ENCODE results near the gene FHL2.
A peak's percentile ranks its signal among the peaks of the same experiment; 100 is the strongest.

Gene FHL2

DNA sequence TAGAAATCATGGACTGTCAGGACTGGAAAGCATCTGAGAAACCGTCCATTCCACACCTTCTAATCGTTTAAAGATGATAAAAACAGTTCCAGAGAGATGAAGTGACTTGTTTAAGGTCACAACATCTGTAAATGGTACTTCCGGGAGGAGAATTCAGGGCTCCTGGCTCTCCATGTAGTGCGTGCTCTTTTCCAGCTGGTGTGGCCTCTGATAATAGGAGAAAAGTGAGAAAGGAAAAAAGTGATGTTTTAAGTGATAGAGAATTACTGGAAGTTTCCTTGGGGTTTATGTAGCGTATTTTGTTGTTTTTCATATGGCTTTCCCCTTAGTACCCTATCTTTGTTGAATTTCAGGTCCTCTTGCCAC, 60.8 kb downstream of the FHL2 start:
- H3K4me2 ChIP-seq (ENCODE audit: low read depth, low read length) = peak overlapping the region; percentile 73
- peak overlapping the region; percentile 47; the same call in 1 of the 2 replicates for H3K27ac ChIP-seq (ENCODE audit: low read length)
- H3K4me1 ChIP-seq (ENCODE audit: low read length) = peaks cover 8% of the 10 kb centered on the region
- H3K9me3 ChIP-seq (replicated peaks; ENCODE audit: insufficient read depth, low read length) = no peaks in the 10 kb centered on the region
- H3K36me3 ChIP-seq (replicated peaks; ENCODE audit: insufficient read depth, low read length) = 0 out of 2 replicates have a peak, but pooled peaks cover 8% of the 10 kb centered on the region
- H2AFZ ChIP-seq (ENCODE audit: low read length) = peak overlapping the region; percentile 73
- H3K79me2 ChIP-seq (ENCODE audit: low read length) = peaks cover 54% of the 10 kb centered on the region
- no peak for DNase-seq
- TF ChIP-seq EZH2 (optimal IDR thresholded peaks at IDR 0.05; ENCODE audit: low read depth, low read length) (no peak), CTCF (IDR thresholded peaks at IDR 0.05; ENCODE audit: low read length) (no peak), EZH2phosphoT487 (IDR thresholded peaks at IDR 0.05; ENCODE audit: low read length) (no peak)
- no peaks in the 10 kb centered on the region for H3K27me3 ChIP-seq (replicated peaks; ENCODE audit: insufficient read depth, low read length)
- peak overlapping the region; percentile 99 for H3K4me3 ChIP-seq (ENCODE audit: low read length)
- H3K9me2 ChIP-seq (replicated peaks; ENCODE audit: insufficient read depth, low read length) = no peaks in the 10 kb centered on the region
- no peaks in the 10 kb centered on the region for H4K20me1 ChIP-seq (ENCODE audit: insufficient read depth, low read length)
- peak overlapping the region; percentile 98 for H3K9ac ChIP-seq (ENCODE audit: low read length)
- H3F3A ChIP-seq (ENCODE audit: insufficient read depth, low read length) = no peaks in the 10 kb centered on the region

DNA sequence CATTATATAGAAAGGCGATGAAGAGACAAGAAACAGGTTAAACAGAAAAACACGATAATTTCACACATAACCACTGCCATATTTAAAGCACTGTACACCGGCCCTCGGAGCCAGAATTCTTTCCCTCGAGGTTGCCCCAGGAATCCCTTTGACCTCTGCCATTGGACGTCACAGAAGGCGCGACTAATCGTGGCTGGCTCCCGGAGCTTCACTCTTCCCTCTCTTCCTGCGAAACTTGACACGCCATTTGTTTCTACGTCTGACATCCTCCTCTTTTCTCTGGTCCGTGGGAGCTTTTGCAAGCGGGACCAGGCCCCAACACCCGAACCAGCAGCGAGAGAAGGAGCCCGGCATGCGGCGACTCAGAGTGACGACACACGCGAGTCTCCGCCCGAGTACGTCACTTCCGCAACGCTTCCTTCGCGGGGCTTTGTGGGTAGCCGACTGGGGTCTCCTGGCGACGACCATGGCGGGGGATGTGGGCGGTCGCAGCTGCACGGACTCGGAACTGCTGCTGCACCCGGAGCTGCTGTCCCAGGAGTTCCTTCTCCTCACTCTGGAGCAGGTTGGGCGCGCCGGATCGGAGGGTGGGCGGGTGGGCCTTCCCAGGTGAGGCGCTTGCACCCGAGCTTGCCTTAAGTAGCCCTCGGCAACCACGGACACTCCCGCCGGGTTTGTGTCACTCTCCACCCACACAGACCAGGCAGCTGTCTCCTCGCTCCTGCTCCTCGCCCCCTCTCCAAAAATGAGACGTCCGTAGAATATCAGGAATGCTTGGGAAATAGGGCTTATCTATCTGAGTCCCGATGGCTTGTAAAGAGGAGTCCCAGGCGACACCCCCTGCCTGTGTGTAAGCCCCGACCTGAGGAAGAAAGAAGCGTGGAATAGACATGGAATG, 61.5 kb downstream of the FHL2 start, which contains the start of gene C2orf49:
Gene C2orf49, plus strand, starts transcription at position 419 of the 898 bp plus-strand sequence. Its CDS starts 48 bp downstream, at position 467.
- peaks cover 54% of the 10 kb centered on the region for H3K79me2 ChIP-seq (ENCODE audit: low read length)
- TF ChIP-seq EZH2phosphoT487 (IDR thresholded peaks at IDR 0.05; ENCODE audit: low read length) (no peak), CTCF (IDR thresholded peaks at IDR 0.05; ENCODE audit: low read length) (no peak), EZH2 (optimal IDR thresholded peaks at IDR 0.05; ENCODE audit: low read depth, low read length) (no peak)
- H3K9me2 ChIP-seq (replicated peaks; ENCODE audit: insufficient read depth, low read length) = no peaks in the 10 kb centered on the region
- H3K27ac ChIP-seq (ENCODE audit: low read length) = peak within 1 kb of the TSS; percentile 87
- no peaks in the 10 kb centered on the region for H3K27me3 ChIP-seq (replicated peaks; ENCODE audit: insufficient read depth, low read length)
- H3K4me2 ChIP-seq (ENCODE audit: low read depth, low read length) = peak within 1 kb of the TSS; percentile 88
- peaks cover 8% of the 10 kb centered on the region for H3K4me1 ChIP-seq (ENCODE audit: low read length)
- H3K4me3 ChIP-seq (ENCODE audit: low read length) = peak within 1 kb of the TSS; percentile 99
- H4K20me1 ChIP-seq (ENCODE audit: insufficient read depth, low read length) = no peaks in the 10 kb centered on the region
- H2AFZ ChIP-seq (ENCODE audit: low read length) = peak within 1 kb of the TSS; percentile 97
- no peaks in the 10 kb centered on the region for H3F3A ChIP-seq (ENCODE audit: insufficient read depth, low read length)
- peak within 1 kb of the TSS; percentile 98 for H3K9ac ChIP-seq (ENCODE audit: low read length)
- 0 out of 2 replicates have a peak, but pooled peaks cover 5% of the 10 kb centered on the region for H3K36me3 ChIP-seq (replicated peaks; ENCODE audit: insufficient read depth, low read length)
- H3K9me3 ChIP-seq (replicated peaks; ENCODE audit: insufficient read depth, low read length) = no peaks in the 10 kb centered on the region
- peak; percentile 90 for DNase-seq

- H3K4me3 ChIP-seq (ENCODE audit: low read length) = peak overlapping the region; percentile 99
- peaks cover 54% of the 10 kb centered on the region for H3K79me2 ChIP-seq (ENCODE audit: low read length)
- H3K36me3 ChIP-seq (replicated peaks; ENCODE audit: insufficient read depth, low read length) = 0 out of 2 replicates have a peak, but pooled peaks cover 5% of the 10 kb centered on the region
- peak overlapping the region; percentile 98 for H3K9ac ChIP-seq (ENCODE audit: low read length)
- H4K20me1 ChIP-seq (ENCODE audit: insufficient read depth, low read length) = no peaks in the 10 kb centered on the region
- peaks cover 8% of the 10 kb centered on the region for H3K4me1 ChIP-seq (ENCODE audit: low read length)
- TF ChIP-seq CTCF (IDR thresholded peaks at IDR 0.05; ENCODE audit: low read length) = no peak
- TF ChIP-seq EZH2 (optimal IDR thresholded peaks at IDR 0.05; ENCODE audit: low read depth, low read length) = no peak
- TF ChIP-seq EZH2phosphoT487 (IDR thresholded peaks at IDR 0.05; ENCODE audit: low read length) = no peak
- H3K27me3 ChIP-seq (replicated peaks; ENCODE audit: insufficient read depth, low read length) = no peaks in the 10 kb centered on the region
- H3K9me2 ChIP-seq (replicated peaks; ENCODE audit: insufficient read depth, low read length) = no peaks in the 10 kb centered on the region
- no peaks in the 10 kb centered on the region for H3K9me3 ChIP-seq (replicated peaks; ENCODE audit: insufficient read depth, low read length)
- no peaks in the 10 kb centered on the region for H3F3A ChIP-seq (ENCODE audit: insufficient read depth, low read length)
- H3K27ac ChIP-seq (ENCODE audit: low read length) = peak overlapping the region; percentile 87; the same call in 1 of the 2 replicates
- H2AFZ ChIP-seq (ENCODE audit: low read length) = peak overlapping the region; percentile 97
- no peak for DNase-seq
- peak overlapping the region; percentile 88 for H3K4me2 ChIP-seq (ENCODE audit: low read depth, low read length)
Measured at GRCh38 chr2:105336786-105337121, 62.1 kb downstream of the FHL2 start.

All from MM.1S (cell line).